ENCODE measurements around the gene PHF20. TPM values are rescaled to one million over a fixed set of nuclear protein-coding genes. Genes with fewer than 3 reads are reported as not detected.
A peak's percentile ranks its signal among the peaks of the same experiment; 100 is the strongest.

Gene PHF20
- total and polyA plus RNA-seq, 2 donors (not counting 3 experiments of a cell fraction or from before 2014, with no cell fraction given), result 25.0 to 45.8 TPM

DNA sequence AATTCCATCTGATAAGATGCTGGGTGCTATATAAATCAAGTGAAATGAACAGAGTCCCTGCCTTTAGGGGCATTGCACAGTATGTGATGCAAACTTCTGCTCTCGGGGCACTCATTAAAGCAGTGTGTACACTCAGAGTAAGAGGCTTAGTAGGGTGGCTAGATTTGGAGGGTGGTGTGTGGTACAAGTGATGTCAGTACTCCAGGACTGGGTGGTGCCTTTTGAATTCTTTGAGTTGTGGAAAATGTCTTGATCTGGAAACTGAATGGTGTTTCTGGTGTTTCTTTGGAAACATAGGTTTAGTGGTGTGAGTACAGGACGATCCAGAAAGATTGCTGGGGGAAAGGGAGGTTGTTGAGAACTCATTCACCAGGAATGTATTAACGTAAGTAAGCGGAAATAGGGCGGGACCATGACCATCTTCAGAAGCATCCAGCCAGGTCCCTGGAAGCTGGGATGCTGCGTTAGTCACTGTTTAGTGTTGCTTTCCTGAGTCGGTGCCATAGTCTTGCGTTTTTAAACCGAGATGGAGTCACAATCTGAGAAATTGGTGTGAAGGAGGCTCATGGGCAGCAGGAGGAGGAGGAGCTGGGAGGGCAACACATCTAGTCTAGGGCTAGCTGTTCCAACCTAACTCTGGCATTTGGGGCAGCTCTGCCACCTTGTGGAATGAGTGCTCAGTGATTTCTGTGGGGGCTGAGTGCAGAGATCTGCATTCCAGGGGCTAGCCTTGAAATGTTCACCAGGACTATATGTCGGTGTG is 112.1 kb downstream of the PHF20 start:
- POLR2A ChIA-PET, result interaction anchor here (0.5 to 1.7 kb wide), 5 partner anchors 9 to 149 kb away, joined by 3 to 11 read pairs (median 6); partner anchors contain the start of gene RBM39
- H3K9me1 ChIP-seq (replicated peaks; ENCODE audit: control insufficient read depth, extremely low read depth, insufficient read depth, low read length), result no peaks in the 10 kb centered on the region
- peak; percentile 75 for FAIRE-seq

More for the DNA sequence above, 112.1 kb downstream of the PHF20 start:
- CTCF ChIA-PET, result interaction anchor here (0.6 to 2.4 kb wide), 30 partner anchors 9 to 372 kb away, joined by 3 to 29 read pairs (median 4); partner anchors contain the start of genes ERGIC3, NFS1, RBM39 and ROMO1
- H3K9ac ChIP-seq (replicated peaks; ENCODE audit: extremely low read depth, insufficient read depth, low read length), result peak overlapping the region; percentile 81
- peak overlapping the region; percentile 31 for H3K4me2 ChIP-seq (ENCODE audit: insufficient read depth, low read length)
- H3K27me3 ChIP-seq (ENCODE audit: control insufficient read depth in 2 of 2, insufficient read depth in 2 of 2, low read length in 2 of 2), result no peaks in the 10 kb centered on the region
- TF ChIP-seq EZH2 (IDR thresholded peaks at IDR 0.05; ENCODE audit: borderline replicate concordance, low read depth, low read length, severe bottlenecking) (no peak), MYC (IDR thresholded peaks at IDR 0.05; ENCODE audit: low read depth, low read length) (no peak), JUN (IDR thresholded peaks at IDR 0.05; ENCODE audit: borderline replicate concordance, insufficient read depth, insufficient read length, low read depth) (peak; percentile 69), GATA2 (IDR thresholded peaks at IDR 0.05; ENCODE audit: insufficient read depth, insufficient read length, low read depth, low read length) (peak; percentile 18), FOS (IDR thresholded peaks at IDR 0.05; ENCODE audit: borderline replicate concordance, insufficient read depth, low read length) (peak; percentile 66), POLR2AphosphoS5 (IDR thresholded peaks at IDR 0.05; ENCODE audit: insufficient read depth, low read depth, low read length) (peak; percentile 70), POLR2A (IDR thresholded peaks at IDR 0.05; ENCODE audit: low read depth, low read length) (peak; percentile 52)
- TF ChIP-seq, protein P1, sequence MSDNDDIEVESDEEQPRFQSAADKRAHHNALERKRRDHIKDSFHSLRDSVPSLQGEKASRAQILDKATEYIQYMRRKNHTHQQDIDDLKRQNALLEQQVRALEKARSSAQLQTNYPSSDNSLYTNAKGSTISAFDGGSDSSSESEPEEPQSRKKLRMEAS (IDR thresholded peaks at IDR 0.05; ENCODE audit: insufficient read depth, insufficient read length), result no peak
- TF ChIP-seq, protein P2, sequence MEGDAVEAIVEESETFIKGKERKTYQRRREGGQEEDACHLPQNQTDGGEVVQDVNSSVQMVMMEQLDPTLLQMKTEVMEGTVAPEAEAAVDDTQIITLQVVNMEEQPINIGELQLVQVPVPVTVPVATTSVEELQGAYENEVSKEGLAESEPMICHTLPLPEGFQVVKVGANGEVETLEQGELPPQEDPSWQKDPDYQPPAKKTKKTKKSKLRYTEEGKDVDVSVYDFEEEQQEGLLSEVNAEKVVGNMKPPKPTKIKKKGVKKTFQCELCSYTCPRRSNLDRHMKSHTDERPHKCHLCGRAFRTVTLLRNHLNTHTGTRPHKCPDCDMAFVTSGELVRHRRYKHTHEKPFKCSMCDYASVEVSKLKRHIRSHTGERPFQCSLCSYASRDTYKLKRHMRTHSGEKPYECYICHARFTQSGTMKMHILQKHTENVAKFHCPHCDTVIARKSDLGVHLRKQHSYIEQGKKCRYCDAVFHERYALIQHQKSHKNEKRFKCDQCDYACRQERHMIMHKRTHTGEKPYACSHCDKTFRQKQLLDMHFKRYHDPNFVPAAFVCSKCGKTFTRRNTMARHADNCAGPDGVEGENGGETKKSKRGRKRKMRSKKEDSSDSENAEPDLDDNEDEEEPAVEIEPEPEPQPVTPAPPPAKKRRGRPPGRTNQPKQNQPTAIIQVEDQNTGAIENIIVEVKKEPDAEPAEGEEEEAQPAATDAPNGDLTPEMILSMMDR (IDR thresholded peaks at IDR 0.05; ENCODE audit: extremely low read depth in 1 of 2, insufficient read depth in 1 of 2, low read depth in 1 of 2, low read length in 2 of 2), result peak; percentile 72 to 77
- intact Hi-C loops (cut with micrococcal nuclease) (loop anchor here (1.0 kb wide), 4 partner anchors 9 to 421 kb away; partner anchors contain the start of gene RBM39), dilution Hi-C loops (cut with MboI; ENCODE audit: extremely low pct_ligation_motif_present, low sequenced_read_pairs) (no loop called here)
- BruUV-seq (replicated peaks), result no TSS peak
- H3K4me1 ChIP-seq (ENCODE audit: control insufficient read depth, extremely low read depth, insufficient read depth, low read length), result peaks cover 13% of the 10 kb centered on the region
- no peaks in the 10 kb centered on the region for H3K9me3 ChIP-seq (replicated peaks; ENCODE audit: control insufficient read depth, insufficient read depth, low read length)
- DNase-seq (ENCODE audit: low read depth, low spot score), result peak; percentile 88
- peaks cover 5% of the 10 kb centered on the region for H3K79me2 ChIP-seq (ENCODE audit: control insufficient read depth, insufficient read depth, low read length)
- no peaks in the 10 kb centered on the region for H4K20me1 ChIP-seq (replicated peaks; ENCODE audit: control insufficient read depth, extremely low read depth, insufficient read depth, low read length)
- H2AFZ ChIP-seq (ENCODE audit: low read depth, low read length), result no peak overlapping the region
- peaks cover 0 to 3% of the 10 kb centered on the region in 2 experiments for H3K36me3 ChIP-seq (ENCODE audit: control insufficient read depth in 2 of 2, extremely low read depth in 1 of 2, insufficient read depth in 2 of 2, low read length in 2 of 2)
- peak overlapping the region in 1 of 3 experiments; percentile 1 for H3K4me3 ChIP-seq (replicated peaks in 1 of 3; ENCODE audit: insufficient read depth in 1 of 3, low read depth in 1 of 3, low read length in 3 of 3)
- peak overlapping the region; percentile 95 for H3K27ac ChIP-seq (ENCODE audit: insufficient read depth, low read depth, low read length)
